HG02588 (cell line): Measurements from ENCODE around the gene LHX4.
A peak's percentile ranks its signal among the peaks of the same experiment; 100 is the strongest.

Experiments used
- ATAC-seq: cut with Tn5 transposase; IDR thresholded peaks from one replicate; pipeline ENCODE4 v1.9.1; 2021; ENCODE audit warnings: mild to moderate bottlenecking, moderate library complexity; ENCODE audit not compliant: unreplicated experiment

The LHX4 gene

DNA sequence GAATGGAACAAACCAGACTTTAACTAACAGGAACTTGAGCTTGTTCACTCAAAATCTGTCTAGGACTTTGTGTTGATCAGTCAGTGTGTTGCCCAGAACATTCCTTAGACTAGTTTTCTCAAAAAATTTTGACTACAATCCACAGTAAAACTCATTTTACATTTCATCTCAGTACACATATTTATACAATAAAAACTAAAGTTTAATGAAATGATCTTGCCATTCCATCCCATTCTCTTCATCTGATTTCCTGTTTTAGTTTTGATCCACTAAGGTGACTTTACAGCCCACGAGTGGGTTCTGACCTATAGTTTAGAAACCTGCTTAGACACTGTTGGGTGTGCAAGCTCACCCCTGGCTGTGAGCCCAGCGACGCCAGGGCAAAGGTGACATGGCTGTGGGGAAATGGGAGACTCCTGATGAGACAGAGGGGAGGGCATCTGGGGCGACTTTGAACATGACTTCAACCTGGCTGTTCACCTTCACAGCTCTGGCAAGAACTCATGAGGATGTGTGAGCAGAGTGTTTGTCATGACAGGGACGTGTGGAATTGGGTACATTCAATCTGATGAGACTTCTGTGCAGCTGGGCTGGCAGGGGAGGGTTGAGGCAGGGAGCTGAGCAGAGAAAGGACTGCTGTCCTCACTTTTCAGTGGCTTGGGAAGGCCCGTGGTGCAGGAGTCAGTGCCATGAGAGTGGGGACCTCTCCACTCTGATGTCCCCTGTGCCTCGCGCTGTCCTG, 40.6 kb downstream of the LHX4 start:
- no peak for ATAC-seq

GRCh38 chr1:180271272-180272255, 41.5 kb downstream of the LHX4 start:
- no peak for ATAC-seq

DNA sequence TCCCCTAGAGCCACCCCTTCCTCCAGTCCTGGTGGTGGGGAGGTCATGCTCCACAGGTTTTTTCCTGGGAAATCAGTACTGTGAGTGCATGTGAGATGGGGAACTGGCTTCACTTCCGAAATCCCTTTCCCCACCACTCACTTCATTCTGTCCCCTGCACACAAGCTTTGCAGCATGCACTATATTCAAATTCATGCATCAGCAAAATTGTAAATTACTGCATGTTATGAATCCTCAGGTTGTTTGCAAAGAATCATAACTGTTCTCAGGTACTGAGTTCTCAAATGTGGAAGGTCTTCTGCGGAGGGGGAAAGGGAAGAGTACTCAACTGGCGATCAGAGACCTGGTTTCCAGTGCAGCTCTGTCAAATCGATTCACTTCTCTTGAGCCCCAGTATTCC, 42.3 kb downstream of the LHX4 start:
- no peak for ATAC-seq

- no peak for ATAC-seq
Measured at GRCh38 chr1:180273066-180273465, 43.0 kb downstream of the LHX4 start.

DNA sequence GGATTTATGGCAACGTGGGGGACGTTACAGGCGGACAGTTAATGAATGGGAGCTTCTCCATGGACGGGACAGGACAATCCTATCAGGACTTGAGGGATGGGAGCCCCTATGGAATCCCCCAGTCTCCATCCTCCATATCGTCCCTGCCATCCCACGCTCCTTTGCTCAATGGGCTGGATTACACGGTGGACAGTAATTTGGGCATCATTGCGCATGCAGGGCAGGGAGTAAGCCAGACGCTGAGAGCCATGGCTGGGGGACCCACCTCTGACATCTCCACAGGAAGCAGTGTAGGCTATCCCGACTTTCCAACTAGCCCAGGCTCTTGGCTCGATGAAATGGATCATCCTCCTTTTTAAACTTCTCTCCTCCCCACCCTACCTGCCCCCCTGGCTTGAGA, 44.2 kb downstream of the LHX4 start:
- no peak for ATAC-seq

DNA sequence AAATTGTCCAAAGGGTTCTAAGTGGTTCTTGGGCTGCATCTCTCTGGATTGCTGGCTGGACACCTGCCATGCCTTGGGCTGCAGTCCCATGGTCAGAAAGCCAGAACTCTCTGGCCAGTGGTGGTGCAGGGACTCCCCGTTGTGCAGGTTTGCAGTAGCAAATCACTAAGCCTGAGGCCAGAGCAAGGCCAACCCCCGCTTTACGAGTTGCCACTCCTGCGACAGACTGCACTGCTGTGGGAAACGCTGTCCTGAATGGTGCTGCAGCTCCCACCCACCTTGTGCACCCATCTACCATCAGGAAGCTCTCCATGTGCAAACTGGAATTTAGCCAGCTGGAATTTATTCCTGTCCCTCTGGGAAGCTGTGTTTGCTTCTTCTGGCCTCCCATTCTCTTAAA, 45.7 kb downstream of the LHX4 start:
- no peak for ATAC-seq

DNA sequence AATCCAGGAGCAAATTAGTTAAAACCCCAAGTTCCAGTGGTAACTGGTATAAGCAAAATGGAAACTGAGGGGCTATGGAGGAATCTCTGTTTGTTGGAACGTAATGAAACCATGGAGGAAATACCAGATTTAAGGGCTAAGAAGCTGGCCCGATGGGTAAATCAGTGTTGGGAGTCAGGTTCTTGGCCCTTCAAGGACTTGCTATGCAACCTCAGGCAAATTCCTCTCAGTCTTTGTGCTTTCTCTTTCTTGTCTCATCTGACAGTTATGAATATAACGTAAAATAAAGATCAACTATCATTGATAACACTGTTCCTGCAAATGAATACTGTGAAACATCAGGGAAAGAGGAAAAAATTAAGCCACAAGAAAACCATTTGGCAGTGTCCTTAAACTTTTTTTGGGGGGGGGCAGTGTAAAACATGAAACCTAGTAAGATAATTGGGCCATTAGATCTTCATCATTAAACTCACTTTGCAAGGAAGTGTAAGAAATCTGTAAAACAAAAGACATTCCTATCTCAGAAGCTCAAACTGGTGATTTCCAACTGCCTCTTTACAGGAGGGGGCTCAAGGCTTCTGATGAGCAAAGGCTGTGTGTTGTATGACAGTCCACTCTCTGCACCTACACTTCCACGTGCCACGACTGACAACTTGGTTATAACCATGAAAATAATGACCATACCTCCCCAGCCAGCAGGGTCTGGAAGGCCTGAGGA, 47.6 kb downstream of the LHX4 start:
- no peak for ATAC-seq

- ATAC-seq = no peak
Measured at GRCh38 chr1:180278194-180278515, 48.1 kb downstream of the LHX4 start.

DNA sequence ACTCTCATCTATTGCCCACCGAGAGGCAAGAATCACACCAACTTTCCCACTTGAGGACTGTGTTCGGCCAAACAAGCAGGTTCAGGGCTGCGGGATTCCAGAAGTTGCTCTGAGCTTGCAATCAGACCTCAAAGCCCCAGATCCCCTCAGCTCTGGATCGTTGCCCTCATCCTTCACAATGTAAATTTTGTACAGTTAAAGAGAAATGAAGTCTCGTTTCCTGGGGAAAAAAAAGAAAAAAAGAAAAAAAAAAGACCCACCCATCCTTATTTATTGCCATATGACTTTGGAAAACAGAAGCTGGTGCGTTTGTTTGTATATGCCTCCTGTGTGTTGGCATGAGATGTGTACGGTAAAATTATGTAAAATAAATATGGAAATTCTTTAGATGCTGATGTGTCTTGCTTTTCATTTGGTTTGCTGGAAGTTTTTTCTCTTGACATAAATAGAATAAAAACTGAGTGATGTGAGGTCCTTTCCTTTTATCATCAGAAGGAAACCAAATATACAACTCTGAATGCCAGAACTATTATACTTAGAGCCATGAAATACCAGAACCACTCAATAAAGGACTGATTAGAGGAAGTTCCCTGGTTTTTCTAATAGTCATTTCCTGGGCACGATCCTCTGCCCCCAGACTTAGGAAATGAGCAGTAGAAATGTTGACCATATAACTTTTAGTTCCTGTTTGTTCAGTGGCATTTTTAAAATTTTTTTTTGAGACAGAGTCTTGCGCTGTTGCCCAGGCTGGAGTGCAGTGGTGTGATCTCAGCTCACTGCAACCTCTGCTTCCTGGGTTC, 48.7 kb downstream of the LHX4 start:
- ATAC-seq = no peak

DNA sequence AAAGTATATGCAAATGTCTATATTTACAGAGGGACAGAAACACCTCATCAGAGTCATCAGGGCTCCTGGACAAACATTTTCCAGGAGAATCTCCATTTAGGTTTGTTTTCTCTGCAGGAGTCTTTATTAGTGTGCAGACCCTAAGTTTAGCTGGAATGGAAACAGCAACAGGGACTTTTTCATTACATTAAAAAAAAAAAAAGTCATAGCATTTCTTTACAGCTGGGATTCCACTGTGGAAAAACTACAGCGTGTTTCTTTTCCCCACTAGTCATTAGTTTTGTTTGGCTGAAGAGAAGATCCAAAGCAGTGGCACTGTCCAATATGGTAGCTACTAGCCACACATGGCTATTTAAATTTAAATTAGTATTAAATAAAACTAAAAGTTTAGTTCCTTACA, 49.6 kb downstream of the LHX4 start:
- no peak for ATAC-seq

- ATAC-seq = peak; percentile 79
Measured at GRCh38 chr1:180280617-180281016, 50.6 kb downstream of the LHX4 start.

- ATAC-seq = no peak
Measured at GRCh38 chr1:180281490-180281889, 51.4 kb downstream of the LHX4 start.

DNA sequence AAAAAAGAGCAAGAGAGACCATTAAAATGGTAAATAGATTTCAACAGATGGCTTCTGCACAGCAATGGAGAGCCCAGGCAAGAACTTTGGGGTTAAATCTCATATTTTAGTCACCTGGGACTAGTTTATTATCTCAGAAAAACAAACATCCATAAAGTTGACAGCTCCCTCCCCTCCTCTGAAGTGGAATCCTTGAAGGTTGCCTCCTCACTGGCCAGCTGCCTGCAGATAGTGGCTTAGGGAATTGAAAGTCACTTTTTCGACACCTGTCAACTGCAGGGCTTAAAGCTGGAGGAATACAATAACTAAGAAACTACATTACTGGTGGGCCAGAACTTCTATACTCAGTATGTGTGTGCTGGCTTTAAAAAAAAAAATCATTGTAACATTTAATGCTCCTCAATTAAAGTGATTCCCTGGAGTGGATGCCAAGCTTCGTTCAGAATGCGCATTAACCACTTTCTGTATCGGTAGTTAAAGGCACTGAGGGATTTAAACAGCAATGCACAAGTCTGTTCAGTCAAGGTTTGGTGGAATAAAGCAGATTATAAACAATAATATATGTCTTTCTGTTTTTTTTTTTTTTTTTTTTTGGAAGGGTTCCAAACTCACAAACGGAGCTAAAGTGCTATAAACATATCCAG, 52.5 kb downstream of the LHX4 start:
- ATAC-seq = no peak

DNA sequence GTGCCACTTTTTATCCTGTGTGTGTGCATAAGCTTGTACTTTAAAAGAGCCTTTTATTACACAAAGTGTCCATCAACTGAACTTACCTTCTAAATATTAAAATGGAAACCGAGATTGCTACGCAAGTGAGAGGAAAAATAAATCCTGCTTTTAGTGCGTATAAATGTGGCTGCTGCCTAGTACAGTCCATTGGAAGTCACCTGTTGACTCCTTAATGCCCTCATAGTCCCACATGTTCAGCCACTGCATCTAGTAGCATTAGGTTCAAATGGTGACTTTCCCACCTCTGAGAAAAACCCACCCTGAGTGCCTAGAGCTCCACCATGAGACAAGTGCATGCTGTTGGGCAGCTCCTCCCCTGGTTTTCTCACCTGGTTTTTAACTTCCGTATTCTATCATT, 53.0 kb downstream of the LHX4 start:
- ATAC-seq = no peak

DNA sequence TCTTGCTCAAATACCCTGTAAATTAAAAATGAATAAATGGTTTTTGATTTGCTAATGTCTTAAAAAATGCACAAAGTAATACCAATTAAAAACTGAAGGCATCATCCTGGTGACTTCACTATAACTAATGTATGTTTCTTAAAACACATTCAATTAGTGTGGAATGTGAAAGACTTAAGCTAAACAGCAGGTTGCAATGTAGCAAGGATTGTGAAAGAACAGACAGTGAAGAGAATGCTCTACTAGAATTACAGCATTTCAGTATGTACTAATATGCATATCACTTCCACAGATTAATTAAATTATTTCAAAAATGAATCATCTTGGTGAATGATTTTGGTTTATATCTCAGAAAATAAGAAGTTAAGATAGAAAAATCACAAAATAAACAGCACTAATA, 56.4 kb downstream of the LHX4 start:
- no peak for ATAC-seq

- ATAC-seq = no peak
Measured at GRCh38 chr1:180287988-180288705, 58.1 kb downstream of the LHX4 start.

GRCh38 chr1:180288940-180289339, 58.9 kb downstream of the LHX4 start:
- no peak for ATAC-seq

GRCh38 chr1:180290265-180291001, 60.4 kb downstream of the LHX4 start:
- ATAC-seq = no peak

- no peak for ATAC-seq
Measured at GRCh38 chr1:180291004-180291403, 60.9 kb downstream of the LHX4 start.
